PFSK-1 (cell line): Measurements from ENCODE around the gene PISD.

Source experiments
- POLR2AphosphoS5 ChIP-seq: IDR thresholded peaks from 2 replicates; pipeline ENCODE4 v1.6.1; 2012; ENCODE audit warnings: low read depth, mild to moderate bottlenecking, control low read depth, low read length, moderate library complexity
- TF ChIP-seq, protein P1 (sequence below), 2 experiments: IDR thresholded peaks; 2 replicates each; pipeline versions ENCODE4 v1.6.1 to v1.8.0; 2011 to 2012; ENCODE audit warnings: low read depth in 2 of 2, low read length in 2 of 2, control low read depth in 1 of 2, inconsistent platforms in 1 of 2, mild to moderate bottlenecking in 1 of 2, moderate library complexity in 1 of 2; ENCODE audit not compliant: insufficient read depth in 1 of 2

DNA sequence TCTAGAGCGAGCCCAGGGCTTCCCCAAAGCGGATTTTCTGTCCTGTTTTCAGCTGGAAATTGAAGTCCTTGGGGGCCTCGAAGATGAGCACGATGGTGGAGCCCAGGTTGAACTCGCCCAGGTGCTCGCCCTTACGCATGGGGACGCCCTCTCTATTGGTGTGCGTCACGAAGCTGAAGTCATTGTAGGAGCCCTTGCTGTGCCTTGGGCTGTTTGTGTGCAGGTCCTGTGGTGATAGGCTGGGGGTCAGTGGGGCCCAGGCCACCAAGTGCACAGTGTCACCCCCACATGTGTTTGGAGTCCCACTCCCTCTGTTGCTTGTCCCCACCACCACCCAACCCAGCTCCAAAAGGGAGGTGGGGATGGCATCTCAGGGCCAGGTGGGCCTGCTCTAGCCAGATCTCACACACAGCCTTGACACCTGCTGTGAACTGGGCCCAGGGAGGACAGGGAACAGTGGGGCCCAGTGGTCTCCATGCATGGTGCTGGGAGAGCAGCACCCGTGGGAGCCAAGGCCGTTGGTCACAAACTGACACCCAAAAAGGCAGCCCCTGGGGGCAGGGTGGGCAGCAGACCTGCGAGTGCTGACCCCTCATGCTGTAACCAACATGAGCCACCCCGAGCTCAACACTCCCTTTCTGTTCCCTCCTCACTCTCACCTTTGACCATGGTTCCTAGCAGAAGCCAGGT is 42.3 kb downstream of the PISD start:
- no peak for TF ChIP-seq POLR2AphosphoS5
- TF ChIP-seq, protein P1, sequence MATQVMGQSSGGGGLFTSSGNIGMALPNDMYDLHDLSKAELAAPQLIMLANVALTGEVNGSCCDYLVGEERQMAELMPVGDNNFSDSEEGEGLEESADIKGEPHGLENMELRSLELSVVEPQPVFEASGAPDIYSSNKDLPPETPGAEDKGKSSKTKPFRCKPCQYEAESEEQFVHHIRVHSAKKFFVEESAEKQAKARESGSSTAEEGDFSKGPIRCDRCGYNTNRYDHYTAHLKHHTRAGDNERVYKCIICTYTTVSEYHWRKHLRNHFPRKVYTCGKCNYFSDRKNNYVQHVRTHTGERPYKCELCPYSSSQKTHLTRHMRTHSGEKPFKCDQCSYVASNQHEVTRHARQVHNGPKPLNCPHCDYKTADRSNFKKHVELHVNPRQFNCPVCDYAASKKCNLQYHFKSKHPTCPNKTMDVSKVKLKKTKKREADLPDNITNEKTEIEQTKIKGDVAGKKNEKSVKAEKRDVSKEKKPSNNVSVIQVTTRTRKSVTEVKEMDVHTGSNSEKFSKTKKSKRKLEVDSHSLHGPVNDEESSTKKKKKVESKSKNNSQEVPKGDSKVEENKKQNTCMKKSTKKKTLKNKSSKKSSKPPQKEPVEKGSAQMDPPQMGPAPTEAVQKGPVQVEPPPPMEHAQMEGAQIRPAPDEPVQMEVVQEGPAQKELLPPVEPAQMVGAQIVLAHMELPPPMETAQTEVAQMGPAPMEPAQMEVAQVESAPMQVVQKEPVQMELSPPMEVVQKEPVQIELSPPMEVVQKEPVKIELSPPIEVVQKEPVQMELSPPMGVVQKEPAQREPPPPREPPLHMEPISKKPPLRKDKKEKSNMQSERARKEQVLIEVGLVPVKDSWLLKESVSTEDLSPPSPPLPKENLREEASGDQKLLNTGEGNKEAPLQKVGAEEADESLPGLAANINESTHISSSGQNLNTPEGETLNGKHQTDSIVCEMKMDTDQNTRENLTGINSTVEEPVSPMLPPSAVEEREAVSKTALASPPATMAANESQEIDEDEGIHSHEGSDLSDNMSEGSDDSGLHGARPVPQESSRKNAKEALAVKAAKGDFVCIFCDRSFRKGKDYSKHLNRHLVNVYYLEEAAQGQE (IDR thresholded peaks at IDR 0.05; ENCODE audit: insufficient read depth in 1 of 2, low read depth in 2 of 2, low read length in 2 of 2): no peak
